A204.1 (cell line): ENCODE measurements around the gene ZNF91.
"Not testable (repeated sequence)": the region's sequence is repeated elsewhere in the genome, so short reads cannot be mapped to it uniquely, and the experiment has no call there.

Experiments
- FAIRE-seq: peaks from 2 replicates; lab custom pipeline; 2012; peaks lifted over from hg19 to GRCh38; lab: Jason Lieb, UNC

Gene ZNF91

DNA sequence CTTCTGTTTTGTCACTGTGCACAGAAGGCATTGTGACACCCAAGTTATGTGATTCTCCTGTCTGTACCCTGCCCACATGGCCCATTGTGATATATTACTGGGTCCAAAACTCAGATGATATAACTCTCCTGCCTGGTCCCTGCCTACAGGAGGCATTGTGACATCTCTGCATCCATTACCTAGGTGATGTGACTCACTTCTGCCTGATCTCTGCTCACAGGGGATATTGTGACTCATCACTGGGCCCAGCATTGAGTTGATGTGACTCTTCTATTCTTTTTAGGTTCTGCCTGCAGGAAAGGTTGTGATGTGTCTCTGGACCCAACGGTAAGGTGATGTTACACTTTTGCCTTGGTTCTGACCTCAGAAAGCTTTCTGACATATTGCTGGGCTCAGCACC lies 77.1 kb downstream of the ZNF91 start:
- FAIRE-seq = no peak

DNA sequence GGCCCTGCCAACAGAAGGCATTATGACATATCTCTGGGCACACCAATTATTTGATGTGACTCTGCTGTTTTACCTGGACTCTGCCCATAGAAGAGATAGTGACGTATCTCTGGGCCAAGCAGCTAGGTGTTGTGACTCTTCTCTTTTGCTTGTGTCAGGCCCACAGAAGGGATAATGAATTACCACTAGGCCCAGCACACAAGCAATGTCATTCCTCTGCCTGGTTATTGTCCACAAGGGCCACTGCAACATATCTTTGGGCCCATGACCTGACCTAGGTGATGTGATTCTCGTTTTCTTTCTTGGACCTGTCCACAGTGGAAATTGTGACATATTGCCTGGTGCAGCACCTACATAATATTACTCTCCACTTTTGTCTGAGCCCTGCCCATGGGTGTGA lies 80.0 kb downstream of the ZNF91 start:
- FAIRE-seq = no peak

DNA sequence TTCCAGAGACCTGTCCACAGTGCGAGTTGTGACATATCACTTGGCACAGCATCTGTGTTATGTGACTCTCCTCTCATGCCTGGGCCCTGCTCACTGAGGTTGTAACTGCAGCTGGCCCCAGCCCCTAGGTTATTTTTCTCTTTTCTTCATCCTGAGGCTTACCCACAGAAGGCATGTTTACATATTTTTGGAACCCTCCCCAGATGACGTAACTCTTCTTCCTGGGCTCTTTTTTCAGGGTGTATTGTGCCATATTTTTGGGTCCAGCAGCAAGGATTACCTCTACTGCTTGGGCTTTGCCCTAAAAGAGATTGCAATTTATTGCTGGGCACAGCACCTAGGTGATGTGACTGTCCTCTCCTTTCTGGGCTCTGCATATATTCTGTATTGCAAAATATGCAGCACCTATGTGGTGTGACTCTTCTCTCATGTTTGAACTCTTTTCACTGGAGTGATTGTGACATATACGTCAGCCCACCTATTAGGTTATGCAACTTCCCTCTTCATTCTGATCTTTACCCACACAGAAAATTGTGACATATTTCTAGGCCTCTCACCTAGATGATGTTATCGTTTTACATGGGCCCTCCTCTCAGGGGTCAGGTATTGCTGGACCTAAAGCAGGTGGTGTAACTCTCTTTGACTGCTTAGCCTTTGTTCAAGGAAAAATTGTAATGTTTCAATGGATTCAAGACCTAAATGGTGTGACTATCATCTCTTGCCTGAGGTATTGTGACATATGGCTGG lies 80.6 kb downstream of the ZNF91 start:
- FAIRE-seq = no peak

DNA sequence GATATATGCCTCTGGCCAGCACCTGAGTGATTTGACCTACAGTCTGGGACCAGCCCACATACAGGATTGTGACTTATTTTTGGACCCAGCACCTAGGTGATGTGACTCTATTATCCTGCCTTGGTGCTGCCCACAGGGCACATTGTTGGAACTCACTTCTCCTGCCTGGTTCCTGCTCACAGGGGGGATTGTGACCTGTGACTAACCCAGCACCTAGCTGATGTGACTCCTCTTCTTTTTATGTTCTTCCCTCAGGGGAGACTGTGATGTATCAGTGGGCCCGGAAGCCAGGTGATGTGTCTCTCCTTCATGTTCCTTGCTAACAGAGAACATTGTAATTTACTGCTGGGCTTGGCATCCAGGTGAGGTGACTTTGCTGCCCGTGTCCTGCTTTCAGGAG lies 82.1 kb downstream of the ZNF91 start:
- FAIRE-seq = no peak

DNA sequence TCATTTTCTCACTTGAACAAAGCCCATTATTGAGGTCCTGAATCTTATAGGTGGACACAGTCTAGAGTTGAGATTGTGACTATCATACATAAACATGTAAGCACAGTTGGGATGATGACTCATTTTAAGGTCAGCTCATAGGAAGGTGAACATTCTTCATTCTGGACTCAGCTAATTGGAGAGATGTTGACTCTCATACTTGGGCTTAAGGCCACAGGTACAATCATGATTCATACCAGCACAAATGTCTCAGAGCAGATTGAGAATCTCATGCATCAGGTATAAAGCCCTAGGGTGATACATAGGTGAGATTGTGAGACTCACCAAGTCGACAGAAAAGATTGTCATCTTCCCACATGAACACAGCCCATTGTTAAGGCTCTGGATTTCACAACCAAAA lies 82.8 kb downstream of the ZNF91 start:
- FAIRE-seq = no peak

DNA sequence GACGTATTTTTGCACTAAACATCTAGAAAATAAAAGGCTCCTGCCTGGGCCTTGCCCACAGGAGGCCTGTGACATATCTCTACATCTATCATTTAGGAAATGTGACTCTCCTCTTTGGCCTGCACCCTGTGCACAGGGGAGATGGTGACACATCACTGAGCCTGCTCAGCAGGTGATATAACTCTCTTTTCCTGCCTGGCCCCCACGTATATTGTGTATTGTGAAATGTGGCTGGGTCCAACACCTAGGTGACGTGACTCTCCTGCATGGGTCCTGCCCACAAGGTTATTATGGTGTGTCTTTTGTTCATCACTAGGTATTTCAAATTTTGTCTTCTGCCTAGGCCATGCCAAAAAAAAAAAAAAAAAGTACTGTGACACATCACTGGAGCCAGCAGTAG lies 83.7 kb downstream of the ZNF91 start:
- FAIRE-seq = no peak

DNA sequence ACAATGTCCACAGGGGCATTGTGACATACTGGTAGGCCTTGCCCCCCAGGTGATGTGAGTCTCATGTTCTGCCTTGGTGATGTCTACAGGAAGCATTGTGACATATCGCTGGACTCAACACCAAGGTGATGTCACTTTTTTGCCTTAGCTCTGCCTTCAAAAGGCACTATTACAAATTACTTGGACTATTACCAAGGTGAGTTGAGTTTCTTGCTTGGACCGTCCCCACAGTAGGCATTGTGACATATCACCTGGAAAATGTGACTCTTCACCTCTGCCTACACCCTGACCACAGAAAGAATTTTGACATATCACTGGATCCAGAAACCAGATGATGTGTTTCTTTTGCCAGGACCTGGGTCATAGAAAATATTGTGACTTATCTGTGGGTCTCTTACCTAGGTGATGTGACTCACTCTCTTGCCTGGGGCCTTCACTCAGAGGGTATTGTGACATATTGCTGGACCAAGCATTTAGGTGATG lies 84.5 kb downstream of the ZNF91 start:
- FAIRE-seq = no peak

DNA sequence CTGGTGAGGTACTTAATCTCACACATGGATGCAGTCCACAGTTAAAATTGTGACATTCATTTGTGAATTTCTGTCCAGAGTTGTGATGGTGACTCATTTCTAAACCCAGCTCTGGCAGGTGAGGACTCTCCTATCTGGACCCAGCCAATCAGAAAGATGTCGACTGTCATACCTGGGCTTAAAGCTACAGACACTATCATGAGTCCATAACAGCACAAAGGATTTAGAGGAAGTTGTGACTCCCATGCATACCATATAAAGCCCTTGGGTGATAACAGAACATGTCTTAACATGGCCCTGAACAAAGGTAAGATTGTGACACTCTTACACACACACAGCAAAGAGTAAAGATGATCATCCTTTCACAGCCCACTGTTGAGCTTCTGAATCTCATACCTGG lies 85.3 kb downstream of the ZNF91 start:
- no peak for FAIRE-seq

DNA sequence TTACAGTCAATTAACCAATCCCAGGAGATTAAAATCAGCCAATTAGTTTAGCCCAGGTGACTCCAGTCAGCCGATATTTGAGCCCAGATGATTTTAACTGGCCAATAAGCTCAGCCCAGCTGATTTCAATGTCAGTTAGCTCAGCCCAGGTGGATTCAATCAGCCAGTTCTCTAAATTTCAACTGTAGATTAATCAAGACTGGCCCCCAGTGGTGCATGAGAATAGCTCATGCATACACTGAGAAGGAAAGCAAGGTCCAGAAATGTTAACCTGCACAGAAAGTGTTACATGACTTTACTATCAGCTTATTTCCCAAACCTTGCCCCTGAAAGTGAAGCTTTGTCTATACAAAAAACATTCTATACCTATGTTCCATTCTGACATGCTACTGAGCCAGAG lies 89.7 kb downstream of the ZNF91 start:
- no peak for FAIRE-seq

DNA sequence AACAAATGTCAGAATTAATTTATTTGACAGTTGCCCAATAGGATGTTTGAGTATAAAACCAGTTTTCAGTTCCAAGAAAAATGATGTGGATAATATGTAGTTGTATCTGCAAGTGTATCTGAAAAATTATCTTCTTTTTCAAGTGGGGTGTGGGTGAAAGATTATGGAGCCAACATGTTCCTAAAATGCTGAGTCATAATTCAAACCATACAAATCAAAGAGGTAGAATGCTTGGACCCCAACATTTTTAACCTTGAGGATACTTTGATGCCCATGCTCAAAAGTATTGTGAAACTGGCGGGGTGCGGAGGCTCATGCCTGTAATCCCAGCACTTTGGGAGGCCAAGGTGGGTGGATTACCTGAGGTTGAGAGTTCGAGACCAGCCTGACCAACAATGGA lies 91.0 kb downstream of the ZNF91 start:
- FAIRE-seq = no peak

DNA sequence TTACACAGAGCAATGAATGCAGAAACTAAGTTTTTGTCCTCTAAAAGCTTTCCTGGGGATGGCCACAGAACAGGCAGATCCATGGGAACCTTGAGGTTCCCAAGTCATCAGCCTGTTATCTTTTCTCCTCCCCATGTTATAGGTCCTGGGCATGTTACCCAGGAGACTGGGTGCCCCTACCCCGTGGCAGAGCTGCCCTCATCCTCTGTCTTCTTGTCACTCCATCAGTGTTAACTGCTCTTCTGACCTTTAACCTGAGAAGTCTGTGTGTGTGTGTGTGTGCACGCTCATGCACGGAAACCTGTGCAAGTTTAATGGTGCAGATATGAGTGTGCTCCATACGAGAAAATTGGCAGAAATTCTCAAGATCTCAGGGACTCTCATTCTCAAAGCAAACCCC lies 101.1 kb downstream of the ZNF91 start:
- FAIRE-seq = no peak

DNA sequence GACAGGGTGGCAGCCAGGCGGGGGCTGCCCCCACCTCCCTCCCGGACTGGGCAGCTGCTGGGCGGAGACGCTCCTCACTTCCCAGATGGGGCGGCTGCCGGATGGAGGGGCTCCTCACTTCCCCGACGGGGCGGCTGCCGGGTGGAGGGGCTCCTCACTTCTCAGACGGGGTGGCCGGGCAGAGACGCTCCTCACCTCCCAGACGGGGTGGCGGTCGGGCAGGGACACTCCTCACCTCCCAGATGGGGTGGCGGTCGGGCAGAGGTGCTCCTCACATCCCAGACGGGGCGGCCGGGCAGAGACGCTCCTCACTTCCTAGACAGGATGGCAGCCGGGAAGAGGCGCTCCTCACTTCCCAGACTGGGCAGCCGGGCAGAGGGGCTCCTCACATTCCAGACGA lies 105.3 kb downstream of the ZNF91 start:
- FAIRE-seq = not testable (repeated sequence)
